Nephron progenitor cell (in vitro differentiated cells): Measurements from ENCODE around the gene PTGES3.
"Not testable (repeated sequence)": the region's sequence is repeated elsewhere in the genome, so short reads cannot be mapped to it uniquely, and the experiment has no call there.

Experiments
- DNase-seq: peaks from one replicate; pipeline ENCODE4 v3.0.0; 2021
- H3K27ac Mint-ChIP-seq: 2 replicates; pipeline ENCODE4 v1.8.0; 2021; ENCODE audit warnings: mild to moderate bottlenecking, moderate library complexity, mixed read lengths
- H3K27me3 Mint-ChIP-seq: 2 replicates; pipeline ENCODE4 v1.8.0; 2021; ENCODE audit warnings: mild to moderate bottlenecking, low read depth, mixed read lengths; ENCODE audit not compliant: poor library complexity
- H3K36me3 Mint-ChIP-seq: 2 replicates; pipeline ENCODE4 v1.8.0; 2021; ENCODE audit warnings: low read depth, mixed read lengths
- H3K4me1 Mint-ChIP-seq: 2 replicates; pipeline ENCODE4 v1.8.0; 2021; ENCODE audit warnings: mixed read lengths
- H3K4me3 Mint-ChIP-seq: 2 replicates; pipeline ENCODE4 v1.8.0; 2021; ENCODE audit warnings: mild to moderate bottlenecking, moderate library complexity, mixed read lengths
- H3K9me3 Mint-ChIP-seq: 2 replicates; pipeline ENCODE4 v1.8.0; 2021; ENCODE audit warnings: mild to moderate bottlenecking, moderate library complexity, mixed read lengths
- TF ChIP-seq, protein P1 (sequence below): fragments of 200-600 bp; sonication (generic); IDR thresholded peaks from 2 replicates; pipeline ENCODE4 v1.5.0; 2021; ENCODE audit warnings: antibody characterized with exemption

PTGES3 gene

DNA sequence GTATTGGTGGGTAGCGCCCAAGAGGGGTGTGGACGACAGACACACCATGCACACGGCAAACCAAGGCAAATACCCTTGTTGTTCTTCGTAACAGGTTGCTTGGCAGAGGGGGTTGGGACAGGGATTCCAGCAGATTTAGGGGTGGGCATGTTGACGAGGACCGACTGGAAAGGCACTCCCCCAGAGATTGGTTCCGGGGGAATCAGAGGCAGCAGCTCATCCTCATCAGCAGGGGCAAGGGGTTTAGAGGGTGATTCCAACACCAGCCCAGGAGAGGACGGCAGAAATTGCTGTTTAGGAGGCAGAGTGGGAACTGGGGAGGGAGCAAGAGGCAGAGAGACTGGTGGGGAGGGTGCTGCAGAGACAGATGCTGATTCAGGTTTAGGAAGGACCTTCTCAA is 27.7 kb upstream of the PTGES3 start:
- H3K4me3 Mint-ChIP-seq, result no peak overlapping the region
- peak overlapping the region; percentile 91 for H3K27ac Mint-ChIP-seq
- DNase-seq, result no peak
- peaks cover 47% of the 10 kb centered on the region for H3K4me1 Mint-ChIP-seq
- H3K9me3 Mint-ChIP-seq, result no peaks in the 10 kb centered on the region
- no peaks in the 10 kb centered on the region for H3K27me3 Mint-ChIP-seq
- TF ChIP-seq, protein P1, sequence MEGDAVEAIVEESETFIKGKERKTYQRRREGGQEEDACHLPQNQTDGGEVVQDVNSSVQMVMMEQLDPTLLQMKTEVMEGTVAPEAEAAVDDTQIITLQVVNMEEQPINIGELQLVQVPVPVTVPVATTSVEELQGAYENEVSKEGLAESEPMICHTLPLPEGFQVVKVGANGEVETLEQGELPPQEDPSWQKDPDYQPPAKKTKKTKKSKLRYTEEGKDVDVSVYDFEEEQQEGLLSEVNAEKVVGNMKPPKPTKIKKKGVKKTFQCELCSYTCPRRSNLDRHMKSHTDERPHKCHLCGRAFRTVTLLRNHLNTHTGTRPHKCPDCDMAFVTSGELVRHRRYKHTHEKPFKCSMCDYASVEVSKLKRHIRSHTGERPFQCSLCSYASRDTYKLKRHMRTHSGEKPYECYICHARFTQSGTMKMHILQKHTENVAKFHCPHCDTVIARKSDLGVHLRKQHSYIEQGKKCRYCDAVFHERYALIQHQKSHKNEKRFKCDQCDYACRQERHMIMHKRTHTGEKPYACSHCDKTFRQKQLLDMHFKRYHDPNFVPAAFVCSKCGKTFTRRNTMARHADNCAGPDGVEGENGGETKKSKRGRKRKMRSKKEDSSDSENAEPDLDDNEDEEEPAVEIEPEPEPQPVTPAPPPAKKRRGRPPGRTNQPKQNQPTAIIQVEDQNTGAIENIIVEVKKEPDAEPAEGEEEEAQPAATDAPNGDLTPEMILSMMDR, result no peak
- H3K36me3 Mint-ChIP-seq, result peaks cover 85% of the 10 kb centered on the region

DNA sequence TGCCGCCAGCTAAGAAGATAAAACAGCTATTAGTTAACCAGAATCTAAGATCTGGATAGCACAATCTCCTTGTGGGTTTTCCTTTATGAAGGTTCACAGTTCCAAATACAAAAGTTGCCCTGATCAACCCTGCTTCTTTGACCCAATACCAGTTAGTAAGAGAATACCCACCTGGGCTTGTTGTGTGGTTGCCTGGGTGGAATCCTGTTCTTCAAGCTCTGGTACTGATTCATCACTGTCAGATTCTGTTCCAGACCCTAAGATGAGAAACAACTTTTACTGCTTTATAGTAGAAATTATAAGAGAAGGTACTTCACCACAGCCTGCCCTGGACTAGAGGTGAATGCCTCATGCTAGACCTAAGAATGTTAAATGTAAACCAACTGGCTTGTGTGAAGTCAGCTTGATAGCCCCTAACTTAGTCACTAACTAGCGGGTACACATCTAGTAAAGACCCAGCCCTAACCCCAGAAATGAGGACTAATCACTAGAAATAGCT is 26.4 kb upstream of the PTGES3 start:
- no peaks in the 10 kb centered on the region for H3K27me3 Mint-ChIP-seq
- TF ChIP-seq, protein P1, result no peak
- H3K4me1 Mint-ChIP-seq, result peaks cover 34% of the 10 kb centered on the region
- no peaks in the 10 kb centered on the region for H3K9me3 Mint-ChIP-seq
- H3K36me3 Mint-ChIP-seq, result peaks cover 73% of the 10 kb centered on the region
- no peak for DNase-seq
- H3K4me3 Mint-ChIP-seq, result no peak overlapping the region
- H3K27ac Mint-ChIP-seq, result peak overlapping the region; percentile 50

DNA sequence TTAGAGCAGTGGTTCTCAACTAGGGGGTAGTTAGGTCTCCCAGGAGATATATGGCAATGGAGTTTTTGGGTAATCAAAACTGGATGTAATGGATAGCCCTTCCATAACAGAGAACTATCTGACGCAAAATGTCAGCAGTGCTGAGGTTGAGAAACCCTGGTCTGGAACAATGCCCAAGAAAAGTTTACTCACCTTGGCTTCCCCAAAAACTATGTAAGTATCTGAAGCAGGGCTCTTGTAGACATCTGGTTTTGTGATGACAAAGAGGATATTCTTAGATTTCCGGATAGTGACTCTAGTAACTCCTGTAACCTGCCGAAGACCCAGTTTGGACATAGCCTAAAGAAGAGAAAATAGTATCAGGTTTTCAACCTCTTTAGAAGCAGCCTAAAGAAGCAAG is 25.3 kb upstream of the PTGES3 start:
- Mint-ChIP-seq H3K36me3 (peaks cover 63% of the 10 kb centered on the region), H3K4me1 (peaks cover 24% of the 10 kb centered on the region), H3K27me3 (peaks cover 5% of the 10 kb centered on the region), H3K4me3 (no peak overlapping the region), H3K27ac (no peak overlapping the region), H3K9me3 (no peaks in the 10 kb centered on the region)
- no peak for DNase-seq
- TF ChIP-seq, protein P1, result no peak

DNA sequence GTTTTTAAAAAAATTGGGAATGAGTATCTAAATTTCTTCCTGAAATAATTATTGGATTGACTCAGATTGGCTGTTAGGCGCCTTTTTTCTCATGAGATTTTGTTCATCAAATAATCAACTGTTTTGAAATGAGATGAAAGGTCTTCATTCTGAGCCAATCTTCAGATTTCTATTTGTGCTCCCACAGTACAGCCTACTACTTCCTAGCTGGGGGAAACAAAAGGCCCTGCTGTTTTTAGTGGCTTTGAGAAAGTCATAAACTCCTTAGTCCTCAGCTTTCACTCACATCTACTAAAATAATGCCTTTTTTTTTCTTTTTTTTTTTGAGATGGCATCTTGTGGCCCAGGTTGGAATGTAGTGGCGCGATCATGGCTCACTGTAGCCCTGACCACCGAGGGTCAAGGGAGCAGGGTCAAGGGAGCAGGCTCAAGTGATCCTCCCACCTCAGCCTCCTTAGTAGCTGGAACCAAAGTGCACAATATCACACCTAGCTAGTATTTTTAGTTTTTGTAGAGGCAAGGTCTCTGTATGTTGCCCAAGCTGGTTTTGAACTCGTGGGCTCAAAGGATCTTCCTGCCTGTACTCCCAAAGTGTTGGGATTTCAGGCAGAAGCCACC is 21.8 kb upstream of the PTGES3 start:
- H3K4me3 Mint-ChIP-seq, result no peak overlapping the region
- H3K27me3 Mint-ChIP-seq, result peaks cover 5% of the 10 kb centered on the region
- TF ChIP-seq, protein P1, result no peak
- no peaks in the 10 kb centered on the region for H3K9me3 Mint-ChIP-seq
- peaks cover 40% of the 10 kb centered on the region for H3K36me3 Mint-ChIP-seq
- H3K27ac Mint-ChIP-seq, result peak overlapping the region; percentile 75
- H3K4me1 Mint-ChIP-seq, result peaks cover 16% of the 10 kb centered on the region
- DNase-seq, result no peak

DNA sequence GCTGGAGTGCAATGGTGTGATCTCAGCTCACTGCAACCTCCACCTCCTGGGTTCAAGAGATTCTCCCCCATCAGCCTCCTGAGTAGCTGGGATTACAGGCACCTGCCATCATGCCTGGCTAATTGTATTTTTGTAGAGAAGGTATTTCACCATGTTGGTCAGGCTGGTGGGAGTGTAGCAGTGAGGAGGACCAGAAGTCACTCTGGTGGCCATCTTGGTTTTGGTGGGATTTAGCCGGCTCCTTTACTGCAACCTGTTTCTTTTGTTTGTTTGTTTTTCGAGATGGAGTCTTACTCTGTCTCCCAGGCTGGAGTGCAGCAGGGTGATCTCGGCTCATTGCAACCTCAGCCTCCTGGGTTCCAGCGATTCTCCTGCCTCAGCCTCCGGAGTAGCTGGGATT is 16.4 kb upstream of the PTGES3 start:
- not testable (repeated sequence) for H3K9me3 Mint-ChIP-seq, H3K27ac Mint-ChIP-seq, H3K4me3 Mint-ChIP-seq, H3K36me3 Mint-ChIP-seq, DNase-seq
- H3K27me3 Mint-ChIP-seq, result peaks cover 10% of the 10 kb centered on the region
- peaks cover 10% of the 10 kb centered on the region for H3K4me1 Mint-ChIP-seq

DNA sequence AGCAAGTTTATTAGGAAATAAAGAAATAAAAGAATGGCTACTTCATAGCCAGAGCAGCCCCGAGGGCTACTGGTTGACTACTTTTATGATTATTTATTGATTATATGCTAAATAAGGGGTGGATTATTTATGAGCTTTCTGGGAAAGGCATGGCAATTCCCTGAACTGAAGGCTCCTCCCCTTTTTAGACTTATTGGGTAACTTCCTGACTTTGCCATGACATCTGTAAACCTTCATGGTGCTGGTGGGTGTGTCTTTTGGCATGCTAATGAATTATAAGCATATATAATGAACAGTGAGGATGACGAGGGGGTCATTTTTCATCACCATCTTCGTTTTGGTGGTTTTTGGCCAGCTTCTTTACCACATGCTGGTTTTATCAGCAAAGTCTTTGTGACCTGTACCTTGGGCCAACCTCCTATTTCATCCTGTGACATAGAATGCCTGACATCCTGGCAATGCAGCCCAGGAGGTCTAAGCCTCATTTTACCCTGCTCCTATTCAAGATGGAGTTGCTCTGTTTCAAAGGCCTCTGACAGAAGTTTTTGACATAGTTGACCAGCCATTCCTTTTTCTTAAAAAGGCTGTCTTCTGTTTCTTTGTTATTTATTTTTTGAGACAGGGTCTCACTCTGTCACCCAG is 11.1 kb upstream of the PTGES3 start:
- peaks cover 14% of the 10 kb centered on the region for H3K4me1 Mint-ChIP-seq
- TF ChIP-seq, protein P1, result no peak
- H3K4me3 Mint-ChIP-seq, result no peak overlapping the region
- no peaks in the 10 kb centered on the region for H3K36me3 Mint-ChIP-seq
- no peak overlapping the region for H3K27ac Mint-ChIP-seq
- H3K9me3 Mint-ChIP-seq, result no peaks in the 10 kb centered on the region
- no peak for DNase-seq
- H3K27me3 Mint-ChIP-seq, result peaks cover 9% of the 10 kb centered on the region
